ENCODE results near the gene ZNF697.

- TF ChIP-seq RAD21 (IDR thresholded peaks at IDR 0.05; ENCODE audit: insufficient read depth, low read depth, low read length) (no peak), HDAC2 (IDR thresholded peaks at IDR 0.05) (no peak)
Observed at GRCh38 chr1:119605686-119606085, 42.4 kb downstream of the ZNF697 start.

Data from GM12878 (cell line).